ENCODE results near the gene GANAB. TPM values are rescaled to one million over a fixed set of nuclear protein-coding genes. Genes with fewer than 3 reads are reported as not detected.

Gene GANAB
- total and polyA plus RNA-seq, 2 of the 13 experiments (the other 11 are each of a cell fraction or from before 2014, with no cell fraction given), result 99.5 to 234 TPM

DNA sequence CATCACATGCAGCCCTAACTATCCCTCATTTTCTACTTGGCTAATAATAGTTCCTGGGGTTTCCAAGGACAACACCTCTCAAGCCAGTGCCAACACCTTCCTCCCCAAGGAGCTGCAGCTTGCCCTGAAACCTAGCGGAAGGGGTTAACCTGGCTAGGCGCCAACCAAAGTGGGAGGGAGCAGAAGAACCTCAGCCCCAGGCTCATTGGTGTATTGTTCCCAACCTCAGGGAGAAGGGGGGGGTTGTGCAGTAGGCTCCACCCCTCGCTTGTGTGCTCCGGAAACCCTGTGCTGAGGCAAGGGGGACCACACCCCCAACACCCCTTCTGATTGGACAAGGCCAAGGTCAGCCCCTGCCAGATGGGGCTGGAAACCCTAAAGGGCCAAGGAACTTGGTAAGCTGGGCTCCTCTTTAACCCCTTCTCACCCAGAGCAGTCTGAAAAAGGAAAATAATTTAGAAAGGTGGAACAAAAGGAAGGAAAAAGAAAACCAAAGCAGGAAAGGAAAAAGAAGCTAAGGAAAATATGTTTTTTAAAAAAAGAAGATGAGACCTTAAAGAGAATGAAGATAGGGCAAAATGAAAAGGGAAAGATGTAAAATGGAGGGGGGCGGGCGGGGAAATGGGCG, 47.2 kb downstream of the GANAB start (continued):
- TF ChIP-seq SOX6 (IDR thresholded peaks at IDR 0.05) (no peak), SOX6 (CRISPR knock-in tag; IDR thresholded peaks at IDR 0.05) (peak; percentile 86), ZNF24 (IDR thresholded peaks at IDR 0.05) (no peak), ZNF512 (CRISPR knock-in tag; IDR thresholded peaks at IDR 0.05) (0 out of 2 replicates have a peak, but pooled peaks have one; percentile 27), ZNF589 (CRISPR knock-in tag; conservative IDR thresholded peaks at IDR 0.05) (no peak), ZNF10 (CRISPR knock-in tag; IDR thresholded peaks at IDR 0.05; ENCODE audit: borderline replicate concordance, low read depth) (no peak), ZNF562 (CRISPR knock-in tag; IDR thresholded peaks at IDR 0.05; ENCODE audit: borderline replicate concordance) (no peak), NAIF1 (CRISPR knock-in tag; IDR thresholded peaks at IDR 0.05; ENCODE audit: borderline replicate concordance) (no peak), ZNF883 (CRISPR knock-in tag; IDR thresholded peaks at IDR 0.05; ENCODE audit: not compliant biosample characterization) (no peak), POLR2A (IDR thresholded peaks at IDR 0.05; ENCODE audit: insufficient read depth in 1 of 2, low read depth in 2 of 2, low read length in 2 of 2) (peak in 1 of 2 experiments; percentile 46; a peak in 1 of 4 replicates), ZNF512B (CRISPR knock-in tag; IDR thresholded peaks at IDR 0.05; ENCODE audit: borderline replicate concordance) (no peak), ZBTB14 (CRISPR knock-in tag; IDR thresholded peaks at IDR 0.05) (no peak), DNMT3B (CRISPR knock-in tag; conservative IDR thresholded peaks at IDR 0.05) (peak; percentile 69; the same call in 1 of the 2 replicates), PHF5A (CRISPR knock-in tag; IDR thresholded peaks at IDR 0.05; ENCODE audit: low read depth, unreplicated experiment) (peak; percentile 76), AGO1 (IDR thresholded peaks at IDR 0.05; ENCODE audit: low read depth, low read length, poor library complexity, severe bottlenecking) (no peak), DR1 (CRISPR knock-in tag; IDR thresholded peaks at IDR 0.05) (no peak; the same call in 1 of the 2 replicates)
- TF ChIP-seq, protein P1, sequence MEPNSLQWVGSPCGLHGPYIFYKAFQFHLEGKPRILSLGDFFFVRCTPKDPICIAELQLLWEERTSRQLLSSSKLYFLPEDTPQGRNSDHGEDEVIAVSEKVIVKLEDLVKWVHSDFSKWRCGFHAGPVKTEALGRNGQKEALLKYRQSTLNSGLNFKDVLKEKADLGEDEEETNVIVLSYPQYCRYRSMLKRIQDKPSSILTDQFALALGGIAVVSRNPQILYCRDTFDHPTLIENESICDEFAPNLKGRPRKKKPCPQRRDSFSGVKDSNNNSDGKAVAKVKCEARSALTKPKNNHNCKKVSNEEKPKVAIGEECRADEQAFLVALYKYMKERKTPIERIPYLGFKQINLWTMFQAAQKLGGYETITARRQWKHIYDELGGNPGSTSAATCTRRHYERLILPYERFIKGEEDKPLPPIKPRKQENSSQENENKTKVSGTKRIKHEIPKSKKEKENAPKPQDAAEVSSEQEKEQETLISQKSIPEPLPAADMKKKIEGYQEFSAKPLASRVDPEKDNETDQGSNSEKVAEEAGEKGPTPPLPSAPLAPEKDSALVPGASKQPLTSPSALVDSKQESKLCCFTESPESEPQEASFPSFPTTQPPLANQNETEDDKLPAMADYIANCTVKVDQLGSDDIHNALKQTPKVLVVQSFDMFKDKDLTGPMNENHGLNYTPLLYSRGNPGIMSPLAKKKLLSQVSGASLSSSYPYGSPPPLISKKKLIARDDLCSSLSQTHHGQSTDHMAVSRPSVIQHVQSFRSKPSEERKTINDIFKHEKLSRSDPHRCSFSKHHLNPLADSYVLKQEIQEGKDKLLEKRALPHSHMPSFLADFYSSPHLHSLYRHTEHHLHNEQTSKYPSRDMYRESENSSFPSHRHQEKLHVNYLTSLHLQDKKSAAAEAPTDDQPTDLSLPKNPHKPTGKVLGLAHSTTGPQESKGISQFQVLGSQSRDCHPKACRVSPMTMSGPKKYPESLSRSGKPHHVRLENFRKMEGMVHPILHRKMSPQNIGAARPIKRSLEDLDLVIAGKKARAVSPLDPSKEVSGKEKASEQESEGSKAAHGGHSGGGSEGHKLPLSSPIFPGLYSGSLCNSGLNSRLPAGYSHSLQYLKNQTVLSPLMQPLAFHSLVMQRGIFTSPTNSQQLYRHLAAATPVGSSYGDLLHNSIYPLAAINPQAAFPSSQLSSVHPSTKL (CRISPR knock-in tag; IDR thresholded peaks at IDR 0.05), result peak; percentile 65
- TF ChIP-seq, protein P2, sequence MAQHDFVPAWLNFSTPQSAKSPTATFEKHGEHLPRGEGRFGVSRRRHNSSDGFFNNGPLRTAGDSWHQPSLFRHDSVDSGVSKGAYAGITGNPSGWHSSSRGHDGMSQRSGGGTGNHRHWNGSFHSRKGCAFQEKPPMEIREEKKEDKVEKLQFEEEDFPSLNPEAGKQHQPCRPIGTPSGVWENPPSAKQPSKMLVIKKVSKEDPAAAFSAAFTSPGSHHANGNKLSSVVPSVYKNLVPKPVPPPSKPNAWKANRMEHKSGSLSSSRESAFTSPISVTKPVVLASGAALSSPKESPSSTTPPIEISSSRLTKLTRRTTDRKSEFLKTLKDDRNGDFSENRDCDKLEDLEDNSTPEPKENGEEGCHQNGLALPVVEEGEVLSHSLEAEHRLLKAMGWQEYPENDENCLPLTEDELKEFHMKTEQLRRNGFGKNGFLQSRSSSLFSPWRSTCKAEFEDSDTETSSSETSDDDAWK (CRISPR knock-in tag; IDR thresholded peaks at IDR 0.05), result no peak
